Panc1 (cell line): Measurements from ENCODE around the gene ZNF160.
"Not testable (repeated sequence)": the region's sequence is repeated elsewhere in the genome, so short reads cannot be mapped to it uniquely, and the experiment has no call there.

Source experiments
- POLR2AphosphoS5 ChIP-seq: IDR thresholded peaks from 2 replicates; pipeline ENCODE4 v1.6.1; 2012; ENCODE audit warnings: mild to moderate bottlenecking, low read depth, low read length, moderate library complexity
- TCF7L2 ChIP-seq: IDR thresholded peaks from 2 replicates; pipeline ENCODE4 v1.6.1; 2011; ENCODE audit warnings: mild to moderate bottlenecking, low read depth, low read length, inconsistent platforms
- TF ChIP-seq, protein P1 (sequence below): fragments of 450-650 bp; IDR thresholded peaks from 2 replicates; pipeline ENCODE4 v1.5.1; 2017; ENCODE audit warnings: mild to moderate bottlenecking

GRCh38 chr19:53096579-53096978 lies 6.6 kb downstream of the ZNF160 start:
- TF ChIP-seq TCF7L2, POLR2AphosphoS5: not testable (repeated sequence)
- TF ChIP-seq, protein P1, sequence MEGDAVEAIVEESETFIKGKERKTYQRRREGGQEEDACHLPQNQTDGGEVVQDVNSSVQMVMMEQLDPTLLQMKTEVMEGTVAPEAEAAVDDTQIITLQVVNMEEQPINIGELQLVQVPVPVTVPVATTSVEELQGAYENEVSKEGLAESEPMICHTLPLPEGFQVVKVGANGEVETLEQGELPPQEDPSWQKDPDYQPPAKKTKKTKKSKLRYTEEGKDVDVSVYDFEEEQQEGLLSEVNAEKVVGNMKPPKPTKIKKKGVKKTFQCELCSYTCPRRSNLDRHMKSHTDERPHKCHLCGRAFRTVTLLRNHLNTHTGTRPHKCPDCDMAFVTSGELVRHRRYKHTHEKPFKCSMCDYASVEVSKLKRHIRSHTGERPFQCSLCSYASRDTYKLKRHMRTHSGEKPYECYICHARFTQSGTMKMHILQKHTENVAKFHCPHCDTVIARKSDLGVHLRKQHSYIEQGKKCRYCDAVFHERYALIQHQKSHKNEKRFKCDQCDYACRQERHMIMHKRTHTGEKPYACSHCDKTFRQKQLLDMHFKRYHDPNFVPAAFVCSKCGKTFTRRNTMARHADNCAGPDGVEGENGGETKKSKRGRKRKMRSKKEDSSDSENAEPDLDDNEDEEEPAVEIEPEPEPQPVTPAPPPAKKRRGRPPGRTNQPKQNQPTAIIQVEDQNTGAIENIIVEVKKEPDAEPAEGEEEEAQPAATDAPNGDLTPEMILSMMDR = not testable (repeated sequence)
